ENCODE data around the gene MRGPRD. TPM values are rescaled to one million over a fixed set of nuclear protein-coding genes. Genes with fewer than 3 reads are reported as not detected.
"Not testable (repeated sequence)": the region's sequence is repeated elsewhere in the genome, so short reads cannot be mapped to it uniquely, and the experiment has no call there.

Gene MRGPRD
- total and polyA plus RNA-seq, 4 donors = not detected

DNA sequence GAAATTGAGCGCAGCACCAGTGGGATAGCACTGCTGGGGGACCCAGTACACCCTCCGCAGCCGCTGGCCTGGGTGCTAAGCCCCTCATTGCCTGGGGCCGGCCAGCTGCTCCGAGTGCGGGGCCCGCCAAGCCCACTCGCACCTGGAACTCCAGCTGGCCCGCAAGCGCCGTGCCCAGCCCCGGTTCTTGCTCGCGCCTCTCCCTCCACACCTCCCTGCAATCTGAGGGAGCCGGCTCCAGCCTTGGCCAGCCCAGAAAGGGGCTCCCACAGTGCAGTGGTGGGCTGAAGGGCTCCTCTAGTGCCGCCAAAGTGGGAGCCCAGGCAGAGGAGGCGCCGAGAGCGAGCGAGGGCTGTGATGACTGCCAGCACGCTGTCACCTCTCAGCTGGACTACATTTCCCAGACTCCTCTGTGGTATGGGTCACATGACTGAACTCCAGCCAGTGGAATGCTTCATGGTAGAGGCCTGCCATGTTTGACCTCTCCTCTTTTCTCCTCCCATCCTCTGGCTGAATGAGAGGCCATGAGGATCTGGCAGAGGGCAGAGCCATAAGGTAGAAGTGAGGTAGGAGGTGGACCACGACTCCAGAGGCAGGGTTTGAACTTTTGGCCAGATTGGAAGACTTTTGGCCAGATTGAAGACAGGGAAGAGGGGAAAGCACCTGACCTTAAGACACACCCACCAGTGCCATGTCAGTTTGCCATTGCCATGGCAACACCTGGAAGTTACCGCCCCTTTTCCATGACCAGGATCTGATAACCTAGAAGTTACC is 6.2 kb downstream of the MRGPRD start:
- TF ChIP-seq RAD21 (IDR thresholded peaks at IDR 0.05) = no peak
- TF ChIP-seq GABPA (IDR thresholded peaks at IDR 0.05 in 1 of 2, conservative IDR thresholded peaks at IDR 0.05 in 1 of 2) = no peak
- TF ChIP-seq EGR1 (IDR thresholded peaks at IDR 0.05; ENCODE audit: low read depth in 2 of 2) = no peak
- no peak for TF ChIP-seq NR2F2 (IDR thresholded peaks at IDR 0.05)
- TF ChIP-seq HNF4G (IDR thresholded peaks at IDR 0.05) = no peak
- TF ChIP-seq HNF4A (conservative IDR thresholded peaks at IDR 0.05) = no peak
- TF ChIP-seq TAF1 (conservative IDR thresholded peaks at IDR 0.05) = no peak
- no peak for TF ChIP-seq RXRA (IDR thresholded peaks at IDR 0.05)
- no peak for TF ChIP-seq FOXA2 (IDR thresholded peaks at IDR 0.05)
- no peak for TF ChIP-seq YY1 (IDR thresholded peaks at IDR 0.05)
- TF ChIP-seq, protein P1, sequence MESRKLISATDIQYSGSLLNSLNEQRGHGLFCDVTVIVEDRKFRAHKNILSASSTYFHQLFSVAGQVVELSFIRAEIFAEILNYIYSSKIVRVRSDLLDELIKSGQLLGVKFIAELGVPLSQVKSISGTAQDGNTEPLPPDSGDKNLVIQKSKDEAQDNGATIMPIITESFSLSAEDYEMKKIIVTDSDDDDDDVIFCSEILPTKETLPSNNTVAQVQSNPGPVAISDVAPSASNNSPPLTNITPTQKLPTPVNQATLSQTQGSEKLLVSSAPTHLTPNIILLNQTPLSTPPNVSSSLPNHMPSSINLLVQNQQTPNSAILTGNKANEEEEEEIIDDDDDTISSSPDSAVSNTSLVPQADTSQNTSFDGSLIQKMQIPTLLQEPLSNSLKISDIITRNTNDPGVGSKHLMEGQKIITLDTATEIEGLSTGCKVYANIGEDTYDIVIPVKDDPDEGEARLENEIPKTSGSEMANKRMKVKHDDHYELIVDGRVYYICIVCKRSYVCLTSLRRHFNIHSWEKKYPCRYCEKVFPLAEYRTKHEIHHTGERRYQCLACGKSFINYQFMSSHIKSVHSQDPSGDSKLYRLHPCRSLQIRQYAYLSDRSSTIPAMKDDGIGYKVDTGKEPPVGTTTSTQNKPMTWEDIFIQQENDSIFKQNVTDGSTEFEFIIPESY (IDR thresholded peaks at IDR 0.05) = no peak
- TF ChIP-seq, protein P2, sequence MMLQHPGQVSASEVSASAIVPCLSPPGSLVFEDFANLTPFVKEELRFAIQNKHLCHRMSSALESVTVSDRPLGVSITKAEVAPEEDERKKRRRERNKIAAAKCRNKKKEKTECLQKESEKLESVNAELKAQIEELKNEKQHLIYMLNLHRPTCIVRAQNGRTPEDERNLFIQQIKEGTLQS (IDR thresholded peaks at IDR 0.05) = no peak
- TF ChIP-seq, protein P3, sequence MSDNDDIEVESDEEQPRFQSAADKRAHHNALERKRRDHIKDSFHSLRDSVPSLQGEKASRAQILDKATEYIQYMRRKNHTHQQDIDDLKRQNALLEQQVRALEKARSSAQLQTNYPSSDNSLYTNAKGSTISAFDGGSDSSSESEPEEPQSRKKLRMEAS (IDR thresholded peaks at IDR 0.05) = no peak
- no peak for TF ChIP-seq FOXA1 (IDR thresholded peaks at IDR 0.05)
- DNase-seq (ENCODE audit: low spot score) = peak; percentile 26
- Histone ChIP-seq H3K36me3 (ENCODE audit: control insufficient read depth in 4 of 4, insufficient read depth in 3 of 4, low read depth in 1 of 4, low read length in 3 of 4) (no peaks in the 10 kb centered on the region), H3K27me3 (ENCODE audit: control insufficient read depth in 4 of 4, insufficient read depth in 4 of 4, low read length in 3 of 4) (no peaks in the 10 kb centered on the region), H3K4me3 (ENCODE audit: low read depth in 1 of 3, low read length in 3 of 3) (no peak overlapping the region), H3K27ac (ENCODE audit: low read depth in 1 of 2, low read length in 2 of 2) (no peak overlapping the region), H3K9me3 (ENCODE audit: control insufficient read depth in 4 of 4, low read length in 3 of 4) (no peaks in the 10 kb centered on the region), H3K4me1 (ENCODE audit: control insufficient read depth in 4 of 4, insufficient read depth in 4 of 4, low read length in 3 of 4) (no peaks in the 10 kb centered on the region), H3K9ac (ENCODE audit: low read depth in 1 of 2, low read length in 2 of 2) (no peak overlapping the region)
- 95% methylated on average over 23 of the region's 23 CpGs for WGBS

DNA sequence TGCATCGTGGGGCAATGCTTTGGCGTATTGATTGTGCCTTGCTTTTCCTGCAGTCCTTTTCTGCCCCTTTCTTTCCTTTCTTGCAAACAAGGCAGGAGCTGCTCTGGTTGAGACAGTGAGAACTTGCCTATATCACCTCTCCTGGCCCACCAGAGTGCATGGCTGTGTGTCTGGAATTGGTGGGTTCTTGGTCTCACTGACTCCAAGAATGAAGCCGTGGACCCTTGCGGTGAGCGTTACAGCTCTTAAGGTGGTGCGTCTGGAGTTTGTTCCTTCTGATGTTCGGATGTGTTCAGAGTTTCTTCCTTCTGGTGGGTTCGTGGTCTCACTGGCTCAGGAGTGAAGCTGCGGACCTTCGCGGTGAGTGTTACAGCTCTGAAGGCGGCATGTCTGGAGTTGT is 7.1 kb downstream of the MRGPRD start:
- WGBS = 95% methylated on average over 12 of the region's 12 CpGs
- H3K9me3 ChIP-seq (ENCODE audit: control insufficient read depth in 4 of 4, low read length in 3 of 4); H3K27me3 ChIP-seq (ENCODE audit: control insufficient read depth in 4 of 4, insufficient read depth in 4 of 4, low read length in 3 of 4); H3K4me1 ChIP-seq (ENCODE audit: control insufficient read depth in 4 of 4, insufficient read depth in 4 of 4, low read length in 3 of 4); H3K4me3 ChIP-seq (ENCODE audit: low read depth in 1 of 3, low read length in 3 of 3); H3K27ac ChIP-seq (ENCODE audit: low read depth in 1 of 2, low read length in 2 of 2); H3K36me3 ChIP-seq (ENCODE audit: control insufficient read depth in 4 of 4, insufficient read depth in 3 of 4, low read depth in 1 of 4, low read length in 3 of 4); H3K9ac ChIP-seq (ENCODE audit: low read depth in 1 of 2, low read length in 2 of 2): not testable (repeated sequence)
- peak; percentile 24 for DNase-seq (ENCODE audit: low spot score)

DNA sequence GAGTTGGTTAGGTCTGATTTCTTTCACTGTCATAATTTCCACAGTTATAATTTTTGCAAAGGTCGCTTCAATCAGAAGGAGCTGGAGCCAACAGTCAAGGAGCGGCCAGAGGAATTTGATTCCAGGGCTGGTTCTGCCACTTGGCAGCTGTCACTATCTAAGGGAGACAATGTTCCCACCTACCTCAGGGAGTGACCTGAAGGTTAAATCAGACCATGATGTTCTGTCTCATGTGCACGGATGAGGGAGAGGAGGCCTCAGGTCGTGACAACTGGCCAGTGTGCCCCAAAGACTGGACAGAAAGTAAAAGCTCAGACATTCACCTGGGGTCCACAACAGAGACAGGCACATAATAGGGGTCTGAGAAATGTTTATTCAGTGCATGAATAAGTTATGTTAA is 7.6 kb downstream of the MRGPRD start:
- Histone ChIP-seq H3K4me3 (ENCODE audit: low read depth in 1 of 3, low read length in 3 of 3) (no peak overlapping the region), H3K36me3 (ENCODE audit: control insufficient read depth in 4 of 4, insufficient read depth in 3 of 4, low read depth in 1 of 4, low read length in 3 of 4) (no peaks in the 10 kb centered on the region), H3K9ac (ENCODE audit: low read depth in 1 of 2, low read length in 2 of 2) (no peak overlapping the region), H3K27ac (ENCODE audit: low read depth in 1 of 2, low read length in 2 of 2) (no peak overlapping the region), H3K27me3 (ENCODE audit: control insufficient read depth in 4 of 4, insufficient read depth in 4 of 4, low read length in 3 of 4) (no peaks in the 10 kb centered on the region), H3K9me3 (ENCODE audit: control insufficient read depth in 4 of 4, low read length in 3 of 4) (no peaks in the 10 kb centered on the region), H3K4me1 (ENCODE audit: control insufficient read depth in 4 of 4, insufficient read depth in 4 of 4, low read length in 3 of 4) (no peaks in the 10 kb centered on the region)
- TF ChIP-seq, protein P1 (IDR thresholded peaks at IDR 0.05) = no peak
- TF ChIP-seq, protein P4, sequence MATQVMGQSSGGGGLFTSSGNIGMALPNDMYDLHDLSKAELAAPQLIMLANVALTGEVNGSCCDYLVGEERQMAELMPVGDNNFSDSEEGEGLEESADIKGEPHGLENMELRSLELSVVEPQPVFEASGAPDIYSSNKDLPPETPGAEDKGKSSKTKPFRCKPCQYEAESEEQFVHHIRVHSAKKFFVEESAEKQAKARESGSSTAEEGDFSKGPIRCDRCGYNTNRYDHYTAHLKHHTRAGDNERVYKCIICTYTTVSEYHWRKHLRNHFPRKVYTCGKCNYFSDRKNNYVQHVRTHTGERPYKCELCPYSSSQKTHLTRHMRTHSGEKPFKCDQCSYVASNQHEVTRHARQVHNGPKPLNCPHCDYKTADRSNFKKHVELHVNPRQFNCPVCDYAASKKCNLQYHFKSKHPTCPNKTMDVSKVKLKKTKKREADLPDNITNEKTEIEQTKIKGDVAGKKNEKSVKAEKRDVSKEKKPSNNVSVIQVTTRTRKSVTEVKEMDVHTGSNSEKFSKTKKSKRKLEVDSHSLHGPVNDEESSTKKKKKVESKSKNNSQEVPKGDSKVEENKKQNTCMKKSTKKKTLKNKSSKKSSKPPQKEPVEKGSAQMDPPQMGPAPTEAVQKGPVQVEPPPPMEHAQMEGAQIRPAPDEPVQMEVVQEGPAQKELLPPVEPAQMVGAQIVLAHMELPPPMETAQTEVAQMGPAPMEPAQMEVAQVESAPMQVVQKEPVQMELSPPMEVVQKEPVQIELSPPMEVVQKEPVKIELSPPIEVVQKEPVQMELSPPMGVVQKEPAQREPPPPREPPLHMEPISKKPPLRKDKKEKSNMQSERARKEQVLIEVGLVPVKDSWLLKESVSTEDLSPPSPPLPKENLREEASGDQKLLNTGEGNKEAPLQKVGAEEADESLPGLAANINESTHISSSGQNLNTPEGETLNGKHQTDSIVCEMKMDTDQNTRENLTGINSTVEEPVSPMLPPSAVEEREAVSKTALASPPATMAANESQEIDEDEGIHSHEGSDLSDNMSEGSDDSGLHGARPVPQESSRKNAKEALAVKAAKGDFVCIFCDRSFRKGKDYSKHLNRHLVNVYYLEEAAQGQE (IDR thresholded peaks at IDR 0.05) = no peak
- TF ChIP-seq HNF4G (IDR thresholded peaks at IDR 0.05) = no peak
- TF ChIP-seq RXRA (IDR thresholded peaks at IDR 0.05) = no peak
- TF ChIP-seq FOXA1 (IDR thresholded peaks at IDR 0.05) = no peak
- no peak for TF ChIP-seq NR2F2 (IDR thresholded peaks at IDR 0.05)
- TF ChIP-seq RAD21 (IDR thresholded peaks at IDR 0.05) = no peak
- TF ChIP-seq, protein P3 (IDR thresholded peaks at IDR 0.05) = no peak
- TF ChIP-seq HNF4A (conservative IDR thresholded peaks at IDR 0.05) = no peak
- WGBS = 82% methylated on average over 4 of the region's 4 CpGs
- peak; percentile 9 for DNase-seq (ENCODE audit: low spot score)
